ENCODE results near the gene LONRF3. TPM values are rescaled to one million over a fixed set of nuclear protein-coding genes. Genes with fewer than 3 reads are reported as not detected.
A peak's percentile ranks its signal among the peaks of the same experiment; 100 is the strongest.

Gene LONRF3
- total and polyA plus RNA-seq, 2 of the 13 experiments (the other 11 are each of a cell fraction or from before 2014, with no cell fraction given), result 4.8 to 11.6 TPM

DNA sequence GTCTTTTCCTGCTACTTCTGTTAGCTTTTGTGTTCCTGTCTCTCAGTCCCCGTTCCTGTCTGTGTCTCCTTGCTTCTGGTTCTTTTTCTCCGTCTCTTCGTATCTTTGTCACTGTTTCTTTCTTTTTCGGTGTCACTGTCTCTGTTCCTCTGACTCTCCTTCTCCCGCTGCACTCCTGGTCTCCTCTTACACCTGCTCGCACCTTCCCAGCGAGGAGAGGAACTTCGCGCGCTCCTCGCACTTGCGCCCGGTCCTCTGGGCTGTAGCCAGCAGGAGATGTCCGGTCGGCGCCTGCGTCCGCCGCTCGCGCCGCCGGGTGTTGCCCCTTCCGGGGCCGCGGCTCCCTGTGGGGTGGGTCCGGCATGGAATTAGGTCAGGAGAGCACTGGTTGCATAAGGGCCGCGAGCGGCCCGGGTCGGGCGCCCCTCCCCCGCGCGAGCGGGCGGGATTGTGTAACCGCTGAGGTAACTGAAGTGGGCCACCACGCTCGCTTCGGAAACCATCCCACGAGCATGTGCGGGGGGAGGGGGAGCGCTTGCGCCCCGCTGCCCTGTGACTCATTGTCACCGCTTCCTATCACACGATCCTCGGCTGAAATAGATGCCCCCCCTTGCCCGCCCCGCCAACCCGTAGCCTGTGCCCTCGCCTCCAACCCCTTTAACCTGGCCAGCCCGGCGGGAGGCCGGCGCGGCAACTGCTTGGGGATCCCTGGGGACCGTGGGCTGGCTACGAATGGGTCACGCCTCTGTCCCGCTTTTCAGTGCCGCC lies 1.6 kb downstream of the LONRF3 start (continued):
- TF ChIP-seq NR2C2 (CRISPR knock-in tag; IDR thresholded peaks at IDR 0.05; ENCODE audit: borderline replicate concordance), result 0 out of 2 replicates have a peak, but pooled peaks have one; percentile 23
- no peak for TF ChIP-seq SALL2 (CRISPR knock-in tag; IDR thresholded peaks at IDR 0.05)
- TF ChIP-seq, protein P1, sequence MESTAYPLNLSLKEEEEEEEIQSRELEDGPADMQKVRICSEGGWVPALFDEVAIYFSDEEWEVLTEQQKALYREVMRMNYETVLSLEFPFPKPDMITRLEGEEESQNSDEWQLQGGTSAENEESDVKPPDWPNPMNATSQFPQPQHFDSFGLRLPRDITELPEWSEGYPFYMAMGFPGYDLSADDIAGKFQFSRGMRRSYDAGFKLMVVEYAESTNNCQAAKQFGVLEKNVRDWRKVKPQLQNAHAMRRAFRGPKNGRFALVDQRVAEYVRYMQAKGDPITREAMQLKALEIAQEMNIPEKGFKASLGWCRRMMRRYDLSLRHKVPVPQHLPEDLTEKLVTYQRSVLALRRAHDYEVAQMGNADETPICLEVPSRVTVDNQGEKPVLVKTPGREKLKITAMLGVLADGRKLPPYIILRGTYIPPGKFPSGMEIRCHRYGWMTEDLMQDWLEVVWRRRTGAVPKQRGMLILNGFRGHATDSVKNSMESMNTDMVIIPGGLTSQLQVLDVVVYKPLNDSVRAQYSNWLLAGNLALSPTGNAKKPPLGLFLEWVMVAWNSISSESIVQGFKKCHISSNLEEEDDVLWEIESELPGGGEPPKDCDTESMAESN (CRISPR knock-in tag; conservative IDR thresholded peaks at IDR 0.05), result no peak
- 0 out of 2 replicates have a peak, but pooled peaks have one; percentile 25 for TF ChIP-seq ESRRA (CRISPR knock-in tag; IDR thresholded peaks at IDR 0.05; ENCODE audit: low read depth)
- TF ChIP-seq, protein P2, sequence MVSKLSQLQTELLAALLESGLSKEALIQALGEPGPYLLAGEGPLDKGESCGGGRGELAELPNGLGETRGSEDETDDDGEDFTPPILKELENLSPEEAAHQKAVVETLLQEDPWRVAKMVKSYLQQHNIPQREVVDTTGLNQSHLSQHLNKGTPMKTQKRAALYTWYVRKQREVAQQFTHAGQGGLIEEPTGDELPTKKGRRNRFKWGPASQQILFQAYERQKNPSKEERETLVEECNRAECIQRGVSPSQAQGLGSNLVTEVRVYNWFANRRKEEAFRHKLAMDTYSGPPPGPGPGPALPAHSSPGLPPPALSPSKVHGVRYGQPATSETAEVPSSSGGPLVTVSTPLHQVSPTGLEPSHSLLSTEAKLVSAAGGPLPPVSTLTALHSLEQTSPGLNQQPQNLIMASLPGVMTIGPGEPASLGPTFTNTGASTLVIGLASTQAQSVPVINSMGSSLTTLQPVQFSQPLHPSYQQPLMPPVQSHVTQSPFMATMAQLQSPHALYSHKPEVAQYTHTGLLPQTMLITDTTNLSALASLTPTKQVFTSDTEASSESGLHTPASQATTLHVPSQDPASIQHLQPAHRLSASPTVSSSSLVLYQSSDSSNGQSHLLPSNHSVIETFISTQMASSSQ (IDR thresholded peaks at IDR 0.05; ENCODE audit: low read depth), result no peak
- TF ChIP-seq, protein P2 (CRISPR knock-in tag; IDR thresholded peaks at IDR 0.05; ENCODE audit: borderline replicate concordance), result peak; percentile 41; the same call in 1 of the 2 replicates
- no peak for TF ChIP-seq ZNF768 (CRISPR knock-in tag; IDR thresholded peaks at IDR 0.05)
- TF ChIP-seq SOX13 (IDR thresholded peaks at IDR 0.05), result no peak
- TF ChIP-seq SOX13 (CRISPR knock-in tag; conservative IDR thresholded peaks at IDR 0.05 in 1 of 2, IDR thresholded peaks at IDR 0.05 in 1 of 2), result peak in 1 of 2 experiments; percentile 35; a peak in 2 of 4 replicates
- TF ChIP-seq SAP130 (CRISPR knock-in tag; IDR thresholded peaks at IDR 0.05; ENCODE audit: low read depth), result peak; percentile 59
- no peak for TF ChIP-seq ZNF816 (CRISPR knock-in tag; IDR thresholded peaks at IDR 0.05; ENCODE audit: borderline replicate concordance)
- no peak for TF ChIP-seq NR3C1 (CRISPR knock-in tag; IDR thresholded peaks at IDR 0.05)
- no peak for TF ChIP-seq ZSCAN22 (CRISPR knock-in tag; IDR thresholded peaks at IDR 0.05)
- no peak for TF ChIP-seq ZFAT (CRISPR knock-in tag; conservative IDR thresholded peaks at IDR 0.05)
- TF ChIP-seq ZNF567 (CRISPR knock-in tag; IDR thresholded peaks at IDR 0.05; ENCODE audit: borderline replicate concordance), result no peak
- peak; percentile 93 for TF ChIP-seq RARA (CRISPR knock-in tag; IDR thresholded peaks at IDR 0.05)
- TF ChIP-seq KDM2A (CRISPR knock-in tag; IDR thresholded peaks at IDR 0.05; ENCODE audit: borderline replicate concordance, low read depth), result peak; percentile 56; the same call in 1 of the 2 replicates
- no peak for TF ChIP-seq ZNF18 (CRISPR knock-in tag; IDR thresholded peaks at IDR 0.05; ENCODE audit: insufficient replicate concordance)

All from HepG2 (cell line).